Measurements from ENCODE around the gene UGT1A4. TPM values are rescaled to one million over a fixed set of nuclear protein-coding genes. Genes with fewer than 3 reads are reported as not detected.

The UGT1A4 gene
- total and polyA plus RNA-seq, 10 of the 15 experiments (the other 5 are each of a cell fraction or from before 2014, with no cell fraction given), result not detected

DNA sequence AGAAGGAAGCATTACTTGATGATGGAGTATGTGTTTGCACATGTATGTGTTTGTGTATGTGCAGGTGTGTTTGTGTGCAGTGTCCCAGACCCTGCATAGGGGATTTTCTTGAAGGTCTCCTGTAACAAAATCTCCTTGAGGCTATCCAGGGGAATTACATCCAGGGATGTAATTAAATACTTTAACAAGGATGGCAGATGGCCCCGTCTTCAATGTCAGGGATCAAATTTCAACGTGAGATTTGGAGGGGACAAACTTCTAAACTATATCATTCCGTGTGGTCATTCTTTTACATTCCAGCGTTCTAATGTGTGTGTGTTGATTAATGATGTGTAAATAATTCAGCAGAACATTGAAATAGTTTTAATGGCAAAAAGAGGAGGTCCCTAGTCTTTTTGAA, 43.5 kb upstream of the UGT1A4 start (continued):
- TF ChIP-seq, protein P1, sequence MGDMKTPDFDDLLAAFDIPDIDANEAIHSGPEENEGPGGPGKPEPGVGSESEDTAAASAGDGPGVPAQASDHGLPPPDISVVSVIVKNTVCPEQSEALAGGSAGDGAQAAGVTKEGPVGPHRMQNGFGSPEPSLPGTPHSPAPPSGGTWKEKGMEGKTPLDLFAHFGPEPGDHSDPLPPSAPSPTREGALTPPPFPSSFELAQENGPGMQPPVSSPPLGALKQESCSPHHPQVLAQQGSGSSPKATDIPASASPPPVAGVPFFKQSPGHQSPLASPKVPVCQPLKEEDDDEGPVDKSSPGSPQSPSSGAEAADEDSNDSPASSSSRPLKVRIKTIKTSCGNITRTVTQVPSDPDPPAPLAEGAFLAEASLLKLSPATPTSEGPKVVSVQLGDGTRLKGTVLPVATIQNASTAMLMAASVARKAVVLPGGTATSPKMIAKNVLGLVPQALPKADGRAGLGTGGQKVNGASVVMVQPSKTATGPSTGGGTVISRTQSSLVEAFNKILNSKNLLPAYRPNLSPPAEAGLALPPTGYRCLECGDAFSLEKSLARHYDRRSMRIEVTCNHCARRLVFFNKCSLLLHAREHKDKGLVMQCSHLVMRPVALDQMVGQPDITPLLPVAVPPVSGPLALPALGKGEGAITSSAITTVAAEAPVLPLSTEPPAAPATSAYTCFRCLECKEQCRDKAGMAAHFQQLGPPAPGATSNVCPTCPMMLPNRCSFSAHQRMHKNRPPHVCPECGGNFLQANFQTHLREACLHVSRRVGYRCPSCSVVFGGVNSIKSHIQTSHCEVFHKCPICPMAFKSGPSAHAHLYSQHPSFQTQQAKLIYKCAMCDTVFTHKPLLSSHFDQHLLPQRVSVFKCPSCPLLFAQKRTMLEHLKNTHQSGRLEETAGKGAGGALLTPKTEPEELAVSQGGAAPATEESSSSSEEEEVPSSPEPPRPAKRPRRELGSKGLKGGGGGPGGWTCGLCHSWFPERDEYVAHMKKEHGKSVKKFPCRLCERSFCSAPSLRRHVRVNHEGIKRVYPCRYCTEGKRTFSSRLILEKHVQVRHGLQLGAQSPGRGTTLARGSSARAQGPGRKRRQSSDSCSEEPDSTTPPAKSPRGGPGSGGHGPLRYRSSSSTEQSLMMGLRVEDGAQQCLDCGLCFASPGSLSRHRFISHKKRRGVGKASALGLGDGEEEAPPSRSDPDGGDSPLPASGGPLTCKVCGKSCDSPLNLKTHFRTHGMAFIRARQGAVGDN (IDR thresholded peaks at IDR 0.05), result no peak
- TF ChIP-seq, protein P2, sequence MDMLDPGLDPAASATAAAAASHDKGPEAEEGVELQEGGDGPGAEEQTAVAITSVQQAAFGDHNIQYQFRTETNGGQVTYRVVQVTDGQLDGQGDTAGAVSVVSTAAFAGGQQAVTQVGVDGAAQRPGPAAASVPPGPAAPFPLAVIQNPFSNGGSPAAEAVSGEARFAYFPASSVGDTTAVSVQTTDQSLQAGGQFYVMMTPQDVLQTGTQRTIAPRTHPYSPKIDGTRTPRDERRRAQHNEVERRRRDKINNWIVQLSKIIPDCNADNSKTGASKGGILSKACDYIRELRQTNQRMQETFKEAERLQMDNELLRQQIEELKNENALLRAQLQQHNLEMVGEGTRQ (IDR thresholded peaks at IDR 0.05; ENCODE audit: borderline replicate concordance, low read depth, low read length), result no peak
- no peak for TF ChIP-seq RCOR1 (conservative IDR thresholded peaks at IDR 0.05; ENCODE audit: low read depth, low read length)
- TF ChIP-seq, protein P3, sequence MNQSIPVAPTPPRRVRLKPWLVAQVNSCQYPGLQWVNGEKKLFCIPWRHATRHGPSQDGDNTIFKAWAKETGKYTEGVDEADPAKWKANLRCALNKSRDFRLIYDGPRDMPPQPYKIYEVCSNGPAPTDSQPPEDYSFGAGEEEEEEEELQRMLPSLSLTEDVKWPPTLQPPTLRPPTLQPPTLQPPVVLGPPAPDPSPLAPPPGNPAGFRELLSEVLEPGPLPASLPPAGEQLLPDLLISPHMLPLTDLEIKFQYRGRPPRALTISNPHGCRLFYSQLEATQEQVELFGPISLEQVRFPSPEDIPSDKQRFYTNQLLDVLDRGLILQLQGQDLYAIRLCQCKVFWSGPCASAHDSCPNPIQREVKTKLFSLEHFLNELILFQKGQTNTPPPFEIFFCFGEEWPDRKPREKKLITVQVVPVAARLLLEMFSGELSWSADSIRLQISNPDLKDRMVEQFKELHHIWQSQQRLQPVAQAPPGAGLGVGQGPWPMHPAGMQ (IDR thresholded peaks at IDR 0.05; ENCODE audit: borderline replicate concordance), result no peak
- no peak for TF ChIP-seq SMC3 (IDR thresholded peaks at IDR 0.05; ENCODE audit: borderline replicate concordance, low read length)
- TF ChIP-seq EGR1 (IDR thresholded peaks at IDR 0.05; ENCODE audit: borderline replicate concordance in 1 of 2, low read depth in 2 of 2, low read length in 2 of 2), result no peak
- TF ChIP-seq SMARCA5 (IDR thresholded peaks at IDR 0.05), result no peak
- TF ChIP-seq HDAC2 (IDR thresholded peaks at IDR 0.05), result no peak
- TF ChIP-seq YY1 (IDR thresholded peaks at IDR 0.05; ENCODE audit: low read depth, low read length), result no peak

Measured in GM12878 (cell line).